ENCODE results near the gene OR6N1. TPM values are rescaled to one million over a fixed set of nuclear protein-coding genes. Genes with fewer than 3 reads are reported as not detected.

Gene OR6N1
- total RNA-seq, 2 donors from 2014 or later = not detected

DNA sequence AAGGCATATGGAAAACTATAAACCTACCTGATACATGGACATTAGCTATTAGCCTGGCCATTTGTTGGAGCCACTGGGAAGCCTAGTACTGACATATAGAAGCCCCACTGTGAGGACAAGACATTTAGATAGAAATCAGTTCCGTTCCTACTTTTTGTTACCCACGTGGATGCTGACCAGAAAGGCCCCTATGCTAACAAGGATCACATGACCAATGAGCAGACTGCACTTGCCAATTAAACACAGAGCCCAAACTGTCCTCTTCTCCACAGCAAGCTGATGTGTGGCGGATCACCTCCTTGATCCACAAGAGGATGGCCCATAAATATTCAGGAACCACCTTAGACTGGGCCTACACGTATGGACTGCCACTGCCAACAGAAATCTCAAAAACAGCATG is 40.3 kb downstream of the OR6N1 start:
- no peak for DNase-seq (ENCODE audit: low spot score)
- Histone ChIP-seq H3K27me3 (replicated peaks; ENCODE audit: insufficient read depth) (no peaks in the 10 kb centered on the region), H3K4me1 (ENCODE audit: control insufficient read depth in 1 of 2, low read depth in 2 of 2) (no peaks in the 10 kb centered on the region), H3K27ac (no peak overlapping the region), H3K36me3 (no peaks in the 10 kb centered on the region), H3K9me3 (no peaks in the 10 kb centered on the region), H3K4me3 (no peak overlapping the region)
- TF ChIP-seq, protein P1, sequence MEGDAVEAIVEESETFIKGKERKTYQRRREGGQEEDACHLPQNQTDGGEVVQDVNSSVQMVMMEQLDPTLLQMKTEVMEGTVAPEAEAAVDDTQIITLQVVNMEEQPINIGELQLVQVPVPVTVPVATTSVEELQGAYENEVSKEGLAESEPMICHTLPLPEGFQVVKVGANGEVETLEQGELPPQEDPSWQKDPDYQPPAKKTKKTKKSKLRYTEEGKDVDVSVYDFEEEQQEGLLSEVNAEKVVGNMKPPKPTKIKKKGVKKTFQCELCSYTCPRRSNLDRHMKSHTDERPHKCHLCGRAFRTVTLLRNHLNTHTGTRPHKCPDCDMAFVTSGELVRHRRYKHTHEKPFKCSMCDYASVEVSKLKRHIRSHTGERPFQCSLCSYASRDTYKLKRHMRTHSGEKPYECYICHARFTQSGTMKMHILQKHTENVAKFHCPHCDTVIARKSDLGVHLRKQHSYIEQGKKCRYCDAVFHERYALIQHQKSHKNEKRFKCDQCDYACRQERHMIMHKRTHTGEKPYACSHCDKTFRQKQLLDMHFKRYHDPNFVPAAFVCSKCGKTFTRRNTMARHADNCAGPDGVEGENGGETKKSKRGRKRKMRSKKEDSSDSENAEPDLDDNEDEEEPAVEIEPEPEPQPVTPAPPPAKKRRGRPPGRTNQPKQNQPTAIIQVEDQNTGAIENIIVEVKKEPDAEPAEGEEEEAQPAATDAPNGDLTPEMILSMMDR (IDR thresholded peaks at IDR 0.05) = no peak
- no peak for ATAC-seq (ENCODE audit: insufficient number of reproducible peaks, low FRiP score, low read depth)

- DNase-seq (ENCODE audit: low spot score) = no peak
- Histone ChIP-seq H3K4me1 (ENCODE audit: control insufficient read depth in 1 of 2, low read depth in 2 of 2) (no peaks in the 10 kb centered on the region), H3K27ac (no peak overlapping the region), H3K27me3 (replicated peaks; ENCODE audit: insufficient read depth) (no peaks in the 10 kb centered on the region), H3K4me3 (no peak overlapping the region), H3K36me3 (no peaks in the 10 kb centered on the region), H3K9me3 (no peaks in the 10 kb centered on the region)
- no peak for ATAC-seq (ENCODE audit: insufficient number of reproducible peaks, low FRiP score, low read depth)
- TF ChIP-seq, protein P1 (IDR thresholded peaks at IDR 0.05) = no peak
Measured at GRCh38 chr1:158730453-158730852, 41.5 kb downstream of the OR6N1 start.

GRCh38 chr1:158728510-158729225 is 43.3 kb downstream of the OR6N1 start:
- no peaks in the 10 kb centered on the region for H3K9me3 ChIP-seq
- no peak overlapping the region for H3K4me3 ChIP-seq
- no peaks in the 10 kb centered on the region for H3K4me1 ChIP-seq (ENCODE audit: control insufficient read depth in 1 of 2, low read depth in 2 of 2)
- no peaks in the 10 kb centered on the region for H3K36me3 ChIP-seq
- TF ChIP-seq, protein P1 (IDR thresholded peaks at IDR 0.05) = no peak
- ATAC-seq (ENCODE audit: insufficient number of reproducible peaks, low FRiP score, low read depth) (no peak), DNase-seq (ENCODE audit: low spot score) (no peak)
- no peaks in the 10 kb centered on the region for H3K27me3 ChIP-seq (replicated peaks; ENCODE audit: insufficient read depth)
- H3K27ac ChIP-seq = no peak overlapping the region

GRCh38 chr1:158724442-158724841 is 47.6 kb downstream of the OR6N1 start:
- ATAC-seq (ENCODE audit: insufficient number of reproducible peaks, low FRiP score, low read depth) = no peak
- Histone ChIP-seq H3K4me1 (ENCODE audit: control insufficient read depth in 1 of 2, low read depth in 2 of 2) (no peaks in the 10 kb centered on the region), H3K4me3 (no peak overlapping the region), H3K27me3 (replicated peaks; ENCODE audit: insufficient read depth) (no peaks in the 10 kb centered on the region), H3K36me3 (no peaks in the 10 kb centered on the region), H3K27ac (no peak overlapping the region), H3K9me3 (no peaks in the 10 kb centered on the region)
- TF ChIP-seq, protein P1 (IDR thresholded peaks at IDR 0.05) = no peak
- DNase-seq (ENCODE audit: low spot score) = no peak

DNA sequence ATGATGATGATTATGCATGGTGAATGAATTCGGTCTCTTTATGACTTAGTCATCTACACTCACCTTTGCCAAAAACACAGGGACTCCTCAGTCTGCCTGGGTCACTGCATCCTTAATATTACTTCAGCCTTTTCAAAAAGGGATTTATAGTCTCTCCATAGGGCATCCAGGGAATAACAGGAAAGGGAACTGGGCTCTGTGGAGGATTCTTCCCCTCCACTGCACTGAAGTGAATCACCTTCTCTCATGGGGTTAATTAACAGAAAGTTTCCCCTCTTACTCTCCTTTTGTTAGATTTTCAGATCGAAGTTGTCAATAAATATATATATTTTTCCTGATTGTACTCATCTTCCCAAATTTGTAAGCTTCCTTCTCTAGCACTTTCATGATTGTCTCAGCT is 51.4 kb downstream of the OR6N1 start, which contains the start of gene OR6K3:
Gene OR6K3 (minus strand): TSS at position 101 of the 400 bp plus-strand sequence. CDS start 2,605 bp downstream, outside the sequence.
- Histone ChIP-seq H3K4me3 (no peak within 1 kb of the TSS), H3K27me3 (replicated peaks; ENCODE audit: insufficient read depth) (no peaks in the 10 kb centered on the region), H3K27ac (no peak within 1 kb of the TSS), H3K4me1 (ENCODE audit: control insufficient read depth in 1 of 2, low read depth in 2 of 2) (no peaks in the 10 kb centered on the region), H3K9me3 (no peaks in the 10 kb centered on the region), H3K36me3 (no peaks in the 10 kb centered on the region)
- DNase-seq (ENCODE audit: low spot score) (no peak), ATAC-seq (ENCODE audit: insufficient number of reproducible peaks, low FRiP score, low read depth) (no peak)
- TF ChIP-seq, protein P1 (IDR thresholded peaks at IDR 0.05) = no peak
